Right ventricle myocardium inferior (tissue), 1 donor: Measurements from ENCODE around the gene NR2F1-AS1. TPM values are rescaled to one million over a fixed set of nuclear protein-coding genes. Genes with fewer than 3 reads are reported as not detected.

ENCODE experiments used
- ATAC-seq: fragments of 200-7000 bp; cut with Tn5 transposase; one replicate; pipeline ENCODE4 v1.9.1; 2020; ENCODE audit warnings: mild to moderate bottlenecking, moderate library complexity
- DNase-seq: peaks from one replicate; pipeline ENCODE4 v3.0.0; 2021; ENCODE audit errors: missing footprints
- intact Hi-C: fragments of 100-400 bp; cut with DNase I; formaldehyde crosslinking; loops from one replicate; pipeline ENCODE4 v1.11.0; 2022
- total RNA-seq: library from RNA; stranded (reverse); fragmentation: NEBNext Ultra II Directional; extraction: Animal tissue kit (Norgen Biotek cat#: 25700); gene quantifications from one replicate; pipeline ENCODE4 v1.2.1, GENCODE V29; 2021
- donor health status: DM: no; HTN: yes; CAD: no; lungs with severe emphysema.

Gene NR2F1-AS1
- total RNA-seq, 1 donor from 2014 or later, result 0.60 TPM

DNA sequence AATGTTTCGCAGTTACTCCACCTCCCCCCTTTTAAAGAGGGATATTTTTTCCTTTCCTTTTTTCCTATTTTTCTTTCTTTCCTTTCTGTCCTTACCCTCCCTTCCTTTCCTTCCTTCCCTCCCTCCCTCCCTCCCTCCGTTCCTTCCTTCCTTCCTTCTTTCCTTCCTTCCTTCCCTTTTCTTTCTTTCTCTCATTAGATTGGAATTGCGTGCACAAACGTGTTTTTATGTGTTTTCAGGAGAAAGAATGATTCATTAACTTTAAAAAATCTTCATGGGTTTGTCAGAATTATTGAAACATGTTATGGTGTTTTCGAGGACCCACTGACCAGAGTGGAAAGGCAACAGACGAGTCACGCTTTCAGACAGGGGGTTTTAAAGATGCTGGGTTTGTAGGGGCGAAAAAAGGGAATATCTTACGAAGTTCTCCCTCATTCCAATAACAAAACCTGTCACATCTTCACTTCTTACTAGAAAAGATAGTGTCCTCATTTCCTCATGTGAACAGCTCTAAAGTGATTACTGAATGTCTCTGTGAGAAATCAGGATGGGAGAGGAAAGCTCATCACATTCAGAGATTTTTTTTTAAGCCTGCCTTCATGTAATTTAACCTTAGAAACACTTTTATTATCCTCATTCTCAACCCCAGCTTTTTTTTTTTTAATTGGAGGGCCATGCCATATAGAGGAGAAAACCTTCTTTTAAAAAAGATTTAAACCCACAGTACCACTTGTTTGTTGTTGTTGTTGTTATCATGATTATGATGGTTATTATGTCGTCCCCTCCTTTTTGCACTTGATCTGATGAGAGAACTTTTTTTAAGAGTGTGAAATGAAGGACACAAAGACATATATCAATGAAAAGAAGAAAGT is 23.9 kb upstream of the NR2F1-AS1 start:
- DNase-seq (no peak), ATAC-seq (no peak)
- intact Hi-C loops, result no loop called here

GRCh38 chr5:93603793-93604643 is 23.0 kb upstream of the NR2F1-AS1 start:
- intact Hi-C loops, result no loop called here
- ATAC-seq, result no peak

GRCh38 chr5:93603078-93603792 is 22.2 kb upstream of the NR2F1-AS1 start:
- ATAC-seq, result no peak
- DNase-seq, result no peak
- intact Hi-C loops, result no loop called here

More at GRCh38 chr5:93603793-93604643, 23.0 kb upstream of the NR2F1-AS1 start:
- peak; percentile 55 for DNase-seq

DNA sequence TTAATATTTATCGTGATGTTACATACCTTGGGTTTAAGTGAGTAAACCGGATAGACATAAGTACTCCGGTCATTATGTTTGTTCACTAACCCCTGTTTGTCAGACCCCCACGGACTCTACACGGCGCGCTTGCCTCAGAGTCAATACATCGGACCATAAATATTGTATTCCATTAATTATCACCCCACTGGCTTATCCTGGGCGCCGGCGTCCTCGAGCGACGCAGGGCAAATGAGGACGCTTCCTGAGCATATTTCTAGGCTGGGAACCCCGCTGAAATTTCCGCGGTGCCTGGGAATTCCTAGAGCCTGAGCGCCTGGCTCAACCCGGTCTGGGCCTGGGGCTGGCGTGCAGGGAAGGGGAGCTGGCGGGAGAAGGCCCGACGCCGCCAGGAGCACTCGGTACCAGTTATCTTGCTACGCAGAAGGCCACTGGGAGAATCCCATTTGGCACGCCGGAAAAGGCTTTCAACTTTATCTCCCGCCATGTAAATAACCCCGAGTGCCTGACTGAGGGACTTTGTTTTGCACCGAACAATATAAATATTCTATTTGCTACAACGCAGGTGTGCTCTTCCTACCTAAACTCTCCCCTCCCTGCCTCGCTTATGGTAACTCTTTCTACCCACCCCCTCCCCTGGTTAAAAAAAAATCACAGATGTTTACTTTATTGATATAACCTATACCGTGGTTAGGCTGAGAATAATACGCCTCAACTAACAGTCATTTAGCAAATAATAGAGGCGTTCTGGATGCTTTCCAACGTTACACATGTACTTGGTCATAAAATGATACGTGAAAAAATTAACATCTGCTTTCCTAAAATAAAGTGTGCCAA is 21.4 kb upstream of the NR2F1-AS1 start:
- intact Hi-C loops, result no loop called here
- ATAC-seq, result no peak

GRCh38 chr5:93601802-93602155 is 20.8 kb upstream of the NR2F1-AS1 start:
- ATAC-seq, result no peak
- intact Hi-C loops, result no loop called here
- no peak for DNase-seq

More for the DNA sequence above, 21.4 kb upstream of the NR2F1-AS1 start:
- DNase-seq, result no peak

DNA sequence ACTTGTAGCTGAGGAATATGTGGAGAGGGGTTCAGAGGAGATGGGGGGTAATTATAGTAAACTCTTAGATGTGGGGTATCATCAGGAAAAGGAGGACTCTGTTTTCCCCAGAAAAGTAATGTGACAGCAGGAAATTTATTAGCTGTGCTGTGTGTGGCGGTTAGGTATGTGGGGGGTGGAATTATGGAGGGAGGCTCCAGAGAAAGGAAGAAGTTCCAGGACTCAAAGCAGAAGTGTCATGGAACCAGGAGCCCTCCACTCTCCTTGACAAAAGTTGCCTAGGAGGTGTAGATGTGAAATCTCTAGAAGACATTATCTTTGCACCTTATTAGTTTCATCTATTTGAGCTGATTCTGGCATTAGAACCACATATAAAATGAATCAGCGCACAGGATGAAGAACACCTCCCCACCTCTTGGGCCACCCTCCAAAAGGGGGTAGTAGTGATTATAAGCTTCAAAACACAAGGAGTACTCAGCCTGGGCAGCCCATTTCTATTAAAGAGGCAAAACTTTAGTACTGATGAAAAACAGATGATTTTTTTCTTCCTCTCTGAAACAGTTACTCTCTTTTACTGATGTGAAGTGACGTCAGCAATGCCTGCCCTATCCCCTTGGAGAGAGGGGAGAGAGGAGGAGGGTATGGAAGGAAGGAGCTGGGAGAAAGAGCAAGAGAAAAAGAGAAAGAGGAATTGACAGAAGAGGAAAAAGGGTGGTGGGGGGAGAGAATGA is 20.2 kb upstream of the NR2F1-AS1 start:
- no peak for ATAC-seq
- no peak for DNase-seq
- intact Hi-C loops, result no loop called here

GRCh38 chr5:93600409-93601070 is 19.5 kb upstream of the NR2F1-AS1 start:
- intact Hi-C loops, result no loop called here
- DNase-seq (no peak), ATAC-seq (no peak)

- ATAC-seq (no peak), DNase-seq (peak; percentile 33)
- intact Hi-C loops, result loop anchor here (10.0 kb wide), 1 partner anchor 505 kb away; no protein-coding TSS in a partner anchor
Measured at GRCh38 chr5:93599399-93600120, 18.5 kb upstream of the NR2F1-AS1 start.

DNA sequence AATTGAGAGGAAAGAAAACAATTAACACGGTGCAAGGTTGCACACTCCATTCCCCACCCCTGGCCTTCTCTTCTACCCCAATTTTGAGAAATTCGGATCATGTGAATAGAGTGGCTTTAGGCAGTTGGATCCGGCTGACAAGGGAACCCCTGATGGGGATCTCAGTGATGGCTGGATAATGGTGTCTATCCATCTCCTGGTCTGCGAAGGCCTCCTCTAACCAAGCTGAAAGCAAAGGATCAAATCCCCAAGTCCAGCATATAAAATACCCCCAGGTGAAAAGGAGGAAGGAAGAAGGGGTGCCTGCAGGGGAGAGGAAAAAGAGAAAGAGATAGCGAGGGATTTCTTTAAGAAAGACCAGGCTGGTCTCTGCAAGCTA is 18.0 kb upstream of the NR2F1-AS1 start:
- no peak for DNase-seq
- intact Hi-C loops, result loop anchor here (10.0 kb wide), 1 partner anchor 504 kb away; no protein-coding TSS in a partner anchor
- no peak for ATAC-seq

DNA sequence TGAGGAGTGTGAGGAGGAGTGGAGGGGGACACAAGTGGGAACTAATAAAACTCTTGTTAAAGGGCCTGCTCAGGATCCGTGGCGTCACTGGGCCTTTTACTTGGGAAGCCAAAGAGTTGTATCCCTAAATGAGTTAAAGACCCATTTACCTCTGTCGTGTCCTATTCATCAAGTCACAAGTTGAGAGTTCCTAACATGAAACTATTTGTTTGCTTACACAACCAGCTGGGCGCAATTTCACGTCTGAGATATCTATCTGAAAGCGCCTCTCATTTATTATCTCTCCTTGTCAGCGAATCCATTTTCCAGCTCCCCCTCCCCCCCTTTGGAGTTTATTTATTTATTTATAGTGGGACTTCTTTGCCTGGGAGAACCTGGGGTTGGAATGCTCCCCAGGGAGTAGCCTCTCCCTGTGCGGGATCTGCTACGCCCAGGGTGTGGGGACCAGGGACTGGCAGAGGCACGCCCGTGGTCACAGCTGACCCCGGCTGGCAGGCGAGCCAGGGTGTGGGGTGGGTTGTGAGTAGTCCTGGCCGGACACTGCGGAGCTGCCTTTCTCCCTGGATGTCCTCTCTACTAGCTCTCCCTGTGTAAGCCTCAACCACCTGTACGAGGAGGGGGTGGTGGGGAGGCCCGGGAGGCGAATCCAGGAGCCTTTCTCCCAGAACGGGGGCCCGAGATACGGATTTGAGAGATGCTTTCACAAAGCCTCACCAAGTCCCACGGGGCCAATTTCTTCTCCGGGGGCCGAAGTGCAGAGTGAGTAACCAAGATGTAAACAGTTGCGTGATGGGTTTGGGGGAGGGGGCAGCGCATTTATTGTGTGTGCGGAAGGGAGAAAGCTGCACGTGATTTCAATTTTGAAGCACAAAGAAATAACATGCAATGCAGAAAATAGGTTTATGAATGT is 17.3 kb upstream of the NR2F1-AS1 start:
- ATAC-seq (no peak), DNase-seq (peak; percentile 34)
- intact Hi-C loops, result loop anchor here (10.0 kb wide), 1 partner anchor 504 kb away; no protein-coding TSS in a partner anchor

- intact Hi-C loops, result loop anchor here (10.0 kb wide), 1 partner anchor 502 kb away; no protein-coding TSS in a partner anchor
- DNase-seq (peak; percentile 67), ATAC-seq (peak; percentile 27)
Measured at GRCh38 chr5:93596676-93597490, 15.9 kb upstream of the NR2F1-AS1 start.

- peak; percentile 53 for DNase-seq
- ATAC-seq, result peak; percentile 9
- intact Hi-C loops, result loop anchor here (10.0 kb wide), 1 partner anchor 501 kb away; no protein-coding TSS in a partner anchor
Measured at GRCh38 chr5:93596310-93596675, 15.3 kb upstream of the NR2F1-AS1 start.

DNA sequence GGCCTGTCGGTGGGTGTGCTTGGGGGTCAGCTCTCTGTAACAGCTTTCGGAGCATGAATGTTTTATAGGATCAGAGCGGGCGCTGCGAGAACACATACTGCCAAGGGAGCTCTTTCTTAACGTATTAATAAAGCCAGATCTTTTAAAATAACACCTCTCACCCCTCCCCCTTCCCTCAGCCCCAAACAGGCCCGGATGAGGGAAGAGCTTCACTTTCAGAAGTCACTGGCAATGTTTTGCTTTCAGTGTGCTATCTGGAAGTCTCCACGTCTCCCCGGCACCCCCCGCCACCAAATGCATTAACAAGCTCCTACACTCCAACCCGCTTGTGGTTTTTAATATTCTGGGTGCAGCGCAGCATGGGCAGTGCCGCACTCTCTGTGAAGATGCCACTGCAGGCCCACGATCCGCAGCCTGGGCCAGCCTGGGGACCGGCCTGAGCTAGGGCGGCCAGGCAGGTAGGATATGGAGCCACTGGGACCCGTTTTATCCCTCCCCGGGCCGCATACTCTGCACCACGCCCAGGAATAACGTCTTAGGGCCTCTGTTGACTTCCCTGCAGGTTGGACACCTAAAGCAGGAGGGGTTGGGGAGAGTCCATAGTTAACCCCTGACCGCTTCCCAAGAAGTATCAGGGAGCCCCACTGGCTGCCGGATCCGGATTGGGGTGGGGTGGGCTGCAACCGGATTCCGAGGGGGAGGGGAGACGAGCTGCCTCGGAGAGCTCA is 14.6 kb upstream of the NR2F1-AS1 start:
- intact Hi-C loops, result loop anchor here (10.0 kb wide), 1 partner anchor 501 kb away; no protein-coding TSS in a partner anchor
- DNase-seq (no peak), ATAC-seq (no peak)
